NCI-H1092 treated with DMSO at 0.1 percent for 48 hours (cell line): ENCODE data around the gene ADCY2.

ENCODE experiments used
- DNase-seq: peaks from one replicate; lab custom pipeline; 2025; lab: John Stamatoyannopoulos, UW

The ADCY2 gene

GRCh38 chr5:7437836-7438235, 41.9 kb downstream of the ADCY2 start:
- no peak for DNase-seq

GRCh38 chr5:7445068-7445467, 49.1 kb downstream of the ADCY2 start:
- no peak for DNase-seq

DNA sequence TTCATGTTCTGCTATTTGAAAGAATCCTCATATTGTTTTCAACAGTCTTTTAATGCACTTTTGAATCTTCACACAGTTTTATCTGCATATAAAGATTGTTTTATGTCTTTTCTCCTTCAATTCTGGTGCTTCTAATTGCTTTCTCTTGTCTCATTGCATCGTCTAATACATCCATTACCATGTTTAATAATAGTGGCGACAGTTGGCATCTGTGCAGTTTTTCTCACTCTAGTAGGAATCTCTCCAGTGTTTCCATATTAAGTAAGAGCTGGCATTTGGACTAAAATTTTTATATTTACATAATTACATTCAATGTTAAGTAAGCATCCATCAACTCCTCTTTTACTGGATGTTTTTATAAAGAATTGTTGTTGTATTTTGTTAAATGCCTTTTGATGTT, 49.9 kb downstream of the ADCY2 start:
- DNase-seq = no peak

DNA sequence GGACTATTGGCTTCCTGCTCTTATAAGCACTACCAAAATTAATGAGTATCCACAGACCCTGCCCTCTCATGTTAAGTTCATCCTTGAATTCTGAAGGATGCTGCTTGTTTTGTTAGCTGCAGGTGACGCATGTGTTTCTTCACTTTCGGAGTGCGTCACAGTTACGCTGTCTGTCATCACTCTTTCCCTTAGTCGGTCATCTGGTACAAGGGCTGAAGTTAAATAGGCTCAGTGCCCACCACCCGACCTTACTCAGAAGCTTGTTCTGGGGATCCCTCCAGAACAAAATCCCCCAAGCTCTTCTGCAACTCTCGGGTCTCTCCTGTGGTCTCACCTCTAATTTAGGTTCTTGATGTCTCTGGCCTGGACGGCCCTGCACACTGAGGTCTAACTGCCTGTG, 51.0 kb downstream of the ADCY2 start:
- no peak for DNase-seq

GRCh38 chr5:7453947-7454346, 58.0 kb downstream of the ADCY2 start:
- DNase-seq = no peak

DNA sequence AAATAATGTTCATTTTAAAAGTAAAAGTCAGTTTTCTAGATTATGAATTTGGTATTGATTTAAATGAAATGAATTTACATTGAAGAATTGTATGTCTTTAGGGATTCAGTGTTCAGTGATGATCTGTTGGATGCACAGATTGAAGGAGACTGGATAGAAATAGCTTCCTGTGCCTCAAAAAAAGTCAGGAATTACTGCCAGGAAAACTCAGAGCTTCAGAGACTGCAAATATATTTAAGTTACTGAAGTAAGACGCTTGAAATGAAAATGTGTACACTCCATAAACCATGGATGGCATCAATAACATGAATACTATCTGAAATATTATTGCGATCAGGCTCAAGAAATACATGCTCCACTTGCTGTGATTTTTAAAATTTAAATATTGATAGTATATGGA, 60.3 kb downstream of the ADCY2 start:
- no peak for DNase-seq

GRCh38 chr5:7461371-7461770, 65.4 kb downstream of the ADCY2 start:
- no peak for DNase-seq

DNA sequence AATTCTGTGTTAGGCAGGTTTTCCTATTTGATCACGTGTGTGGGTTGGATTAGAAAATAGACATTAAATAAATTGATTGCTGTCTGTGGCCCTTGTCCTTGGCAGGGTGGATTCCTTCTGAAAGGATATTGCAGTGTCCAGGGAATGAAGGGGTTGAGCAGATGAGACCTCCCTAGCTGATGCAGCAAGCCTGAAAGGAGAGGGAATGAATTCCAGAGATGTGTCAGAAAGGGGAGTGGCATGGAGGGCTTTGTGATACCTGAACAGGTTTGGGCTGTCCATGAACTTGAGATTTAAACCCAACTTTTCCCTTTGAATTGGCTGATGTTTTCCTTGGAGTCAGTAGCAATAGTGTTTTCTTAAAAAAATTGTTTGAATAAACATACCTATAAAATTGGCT, 66.8 kb downstream of the ADCY2 start:
- no peak for DNase-seq

DNA sequence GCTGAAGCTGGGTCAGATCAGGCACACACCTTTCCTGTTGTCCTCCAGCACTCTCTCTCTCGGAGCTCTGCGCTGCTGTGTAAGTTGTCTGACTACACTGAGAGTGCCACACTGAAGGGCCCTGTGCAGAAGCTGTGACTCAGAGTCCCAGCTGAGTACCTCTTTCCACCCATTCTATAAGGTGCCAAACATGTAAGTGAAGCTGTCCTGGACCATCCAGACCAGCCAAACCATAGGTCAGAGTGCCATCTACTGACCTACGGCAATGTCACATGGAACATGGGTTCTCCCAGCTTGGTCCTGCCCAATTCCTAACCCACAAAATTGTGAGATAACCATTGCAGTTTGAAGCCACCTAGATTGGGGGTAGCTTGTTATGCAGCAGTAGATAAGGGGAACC, 68.2 kb downstream of the ADCY2 start:
- no peak for DNase-seq

DNA sequence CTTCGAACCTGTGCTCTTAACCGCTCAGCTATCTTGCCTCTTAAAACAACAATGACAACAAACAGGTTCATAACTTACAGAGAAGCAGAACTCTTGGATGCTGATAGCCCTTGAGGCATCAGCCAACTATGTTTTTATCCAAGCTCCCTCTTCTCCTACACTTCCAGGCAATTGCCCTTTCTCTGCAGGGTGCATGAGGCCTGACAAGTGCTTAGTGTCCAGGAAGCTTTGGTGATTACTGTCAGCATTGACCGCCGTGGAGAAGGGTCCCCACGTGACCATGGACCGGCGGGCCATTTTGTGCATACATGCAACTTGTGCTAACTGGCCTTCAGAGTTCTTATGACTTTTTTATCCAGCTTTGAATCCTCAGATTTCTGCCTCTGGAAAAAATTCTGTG, 71.2 kb downstream of the ADCY2 start:
- DNase-seq = no peak

- no peak for DNase-seq
These were observed 72.8 kb downstream of the ADCY2 start for GRCh38 chr5:7468742-7469141.

- no peak for DNase-seq
These were observed 75.8 kb downstream of the ADCY2 start for GRCh38 chr5:7471710-7472109.

- DNase-seq = no peak
These were observed 77.2 kb downstream of the ADCY2 start for GRCh38 chr5:7473115-7473514.

- no peak for DNase-seq
These were observed 77.8 kb downstream of the ADCY2 start for GRCh38 chr5:7473668-7474215.

DNA sequence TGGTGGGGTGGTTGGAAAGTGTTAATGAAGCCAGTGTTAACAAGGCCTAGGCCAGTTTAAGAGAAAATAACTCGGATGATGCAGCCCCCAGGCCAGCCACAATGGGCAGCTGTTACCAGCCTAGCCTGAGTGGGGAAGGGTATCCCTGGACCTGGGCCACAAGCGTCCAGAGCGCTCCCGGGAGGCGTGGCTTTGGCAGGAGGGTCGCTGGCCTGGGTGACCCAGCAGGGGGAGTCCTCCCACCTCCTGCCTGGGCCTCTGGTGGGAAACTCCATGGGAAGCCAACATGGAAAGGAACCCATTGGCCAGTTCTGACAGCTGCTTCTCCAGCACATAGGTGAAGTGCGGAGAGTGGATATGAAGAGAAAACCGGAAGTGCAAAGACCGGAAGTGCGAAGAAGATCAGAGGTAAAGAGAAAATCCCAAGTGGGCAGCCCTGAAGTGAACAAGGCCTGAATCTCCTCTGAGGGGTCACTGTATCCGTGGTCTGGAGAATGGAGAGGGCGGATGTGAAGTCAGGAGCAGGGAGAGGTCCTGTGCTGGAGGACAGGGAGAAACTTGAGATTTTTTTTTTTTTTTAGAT, 79.0 kb downstream of the ADCY2 start:
- DNase-seq = no peak

- no peak for DNase-seq
These were observed 82.5 kb downstream of the ADCY2 start for GRCh38 chr5:7478459-7478858.

DNA sequence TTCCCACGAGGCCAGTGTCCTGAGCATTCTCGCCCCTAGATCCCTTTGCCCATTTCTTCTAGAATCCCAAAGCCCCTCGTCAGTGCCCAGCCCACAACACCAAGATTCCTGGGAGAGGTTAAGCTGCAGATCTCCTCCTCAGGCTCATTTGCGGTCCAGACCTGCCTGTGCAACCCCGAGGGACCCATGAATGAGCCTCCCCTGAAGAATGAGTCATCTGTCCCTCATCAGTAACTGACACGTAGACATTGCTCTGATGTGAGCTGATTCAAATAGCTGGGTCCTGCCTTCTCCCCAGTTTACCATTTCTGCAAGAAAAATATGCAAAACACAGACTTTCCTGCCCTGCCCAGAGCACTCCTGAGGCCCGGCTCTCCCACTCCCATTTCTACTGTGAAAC, 92.8 kb downstream of the ADCY2 start:
- DNase-seq = no peak

- DNase-seq = no peak
These were observed 96.4 kb downstream of the ADCY2 start for GRCh38 chr5:7492371-7492770.

DNA sequence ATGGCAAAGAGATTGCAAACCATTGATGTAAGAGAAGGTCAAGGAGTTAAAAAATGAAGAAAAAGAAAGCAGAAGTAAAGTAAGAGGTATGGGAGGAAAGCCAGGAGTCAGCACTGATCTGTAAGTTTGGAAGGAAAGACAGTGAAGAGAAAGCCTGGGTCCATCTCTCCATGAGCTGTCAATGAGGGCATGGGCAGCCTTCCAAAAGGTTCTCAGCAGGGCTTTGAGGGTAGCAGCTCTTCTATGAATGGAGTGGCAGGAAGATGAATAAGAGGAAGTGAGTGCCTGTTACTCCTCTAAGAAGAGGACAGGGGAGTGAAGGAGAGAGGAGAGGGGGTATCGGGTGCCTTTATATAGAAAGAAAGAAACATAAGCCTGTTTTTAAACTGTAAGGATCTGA, 97.1 kb downstream of the ADCY2 start:
- peak; percentile 22 for DNase-seq

DNA sequence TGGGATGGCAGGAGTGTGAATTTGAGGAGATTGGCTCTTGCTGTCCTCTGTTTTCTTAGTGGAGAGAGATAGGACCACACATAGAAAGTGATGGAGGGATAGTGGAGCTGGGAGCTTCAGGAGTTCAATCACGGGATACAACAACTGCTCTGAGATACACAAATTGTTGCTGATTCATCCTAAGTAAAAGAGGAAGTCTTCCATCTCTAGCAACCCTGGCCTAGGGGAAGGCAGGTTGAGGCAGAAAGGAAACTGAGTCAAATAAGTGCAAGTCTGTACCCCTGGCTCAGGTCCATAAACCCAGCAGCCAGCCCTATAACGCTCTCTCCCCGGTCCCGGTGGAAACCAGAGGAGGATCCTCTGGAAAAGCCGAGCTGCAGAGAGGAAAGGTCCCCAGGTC, 97.7 kb downstream of the ADCY2 start:
- no peak for DNase-seq

GRCh38 chr5:7494481-7495130, 98.7 kb downstream of the ADCY2 start:
- DNase-seq = no peak

- DNase-seq = no peak
These were observed 99.2 kb downstream of the ADCY2 start for GRCh38 chr5:7495131-7495517.

DNA sequence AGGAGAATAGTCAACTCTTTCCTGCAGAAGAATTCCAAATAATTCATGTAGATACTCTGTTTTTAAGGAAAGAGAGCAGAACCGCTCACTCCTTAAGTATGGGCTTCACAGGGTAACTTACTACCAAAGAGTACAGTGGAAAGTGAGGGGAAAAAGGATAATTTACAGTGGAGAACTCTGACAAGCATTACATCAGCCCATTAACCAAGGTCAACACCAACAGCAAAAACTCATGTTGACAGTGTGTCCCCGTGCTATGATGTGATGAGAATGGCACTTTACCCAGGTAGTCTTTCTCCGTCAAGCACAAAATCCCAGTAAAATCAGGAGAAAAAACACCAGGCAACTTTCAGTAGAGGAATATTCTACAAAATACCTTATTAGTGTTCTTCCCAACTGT, 104.3 kb downstream of the ADCY2 start:
- no peak for DNase-seq

DNA sequence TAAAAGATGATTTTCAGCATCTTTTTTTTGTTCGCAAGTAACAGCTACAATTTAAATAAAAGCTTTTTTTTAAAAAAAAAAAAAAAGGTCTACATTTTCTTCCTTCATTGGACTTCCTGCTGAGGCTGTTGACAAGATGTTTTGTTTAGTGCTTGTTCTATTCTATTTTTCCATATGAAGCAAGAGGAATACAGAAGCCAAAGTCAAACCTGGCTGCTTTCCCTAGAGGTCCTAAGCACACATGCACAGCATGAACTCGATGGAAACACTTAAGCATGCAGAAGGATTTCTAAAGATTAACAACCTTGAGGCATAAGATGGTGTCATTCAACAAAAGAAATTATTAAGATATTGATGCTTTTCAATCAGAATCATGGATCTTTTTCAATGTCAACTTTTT, 105.1 kb downstream of the ADCY2 start:
- no peak for DNase-seq
